ENCODE data around the gene COA8.
A peak's percentile ranks its signal among the peaks of the same experiment; 100 is the strongest.
"Not testable (repeated sequence)": the region's sequence is repeated elsewhere in the genome, so short reads cannot be mapped to it uniquely, and the experiment has no call there.

COA8 gene

DNA sequence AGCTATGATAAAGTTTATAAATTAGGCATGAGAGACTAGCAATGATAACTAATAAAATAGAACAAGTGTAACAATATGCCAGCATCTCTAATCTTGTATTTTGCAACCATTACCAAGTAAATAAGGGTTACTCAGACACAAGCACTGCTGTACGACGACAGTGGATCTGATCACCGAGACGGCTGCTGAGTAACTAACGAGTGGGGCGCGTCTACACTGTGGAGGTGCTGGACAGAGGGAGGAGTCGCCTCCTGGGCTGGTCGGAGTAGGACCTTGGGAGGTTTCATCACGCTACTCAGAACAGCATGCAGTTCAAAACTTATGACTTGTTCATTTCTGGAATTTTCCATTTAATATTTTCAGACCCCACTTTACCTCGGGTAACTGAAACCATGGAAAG is 18.4 kb downstream of the COA8 start:
- no peak for DNase-seq

- DNase-seq, result no peak
These were observed 19.4 kb downstream of the COA8 start for GRCh38 chr14:103581954-103582703.

DNA sequence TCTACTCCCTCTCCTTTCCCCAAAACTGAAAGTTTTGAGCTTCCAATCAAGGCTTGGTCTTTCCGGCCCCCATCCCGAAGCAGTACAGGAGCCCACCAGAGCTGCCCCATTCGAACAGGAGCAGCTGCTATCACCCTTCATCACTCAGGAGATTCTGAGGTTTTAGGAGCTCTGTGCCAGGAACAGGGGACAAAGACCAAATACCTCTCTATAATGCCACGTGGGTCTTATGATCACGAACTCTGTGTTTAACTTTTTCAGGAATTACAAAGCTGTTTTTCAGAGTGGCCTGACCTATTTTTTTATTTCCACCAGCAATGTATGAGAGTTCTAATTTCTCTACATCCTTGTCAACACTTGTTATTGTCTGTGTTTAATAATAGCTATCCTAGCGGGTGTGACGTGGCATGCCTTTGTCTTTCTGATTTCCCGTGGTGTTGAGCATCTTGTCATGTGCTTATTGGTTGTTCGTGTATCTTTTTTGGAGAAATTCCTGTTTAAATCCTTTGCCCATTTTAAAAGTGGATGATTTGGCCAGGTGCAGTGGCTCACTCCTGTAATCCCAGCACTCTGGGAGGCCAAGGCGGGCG is 21.7 kb downstream of the COA8 start:
- DNase-seq, result no peak

GRCh38 chr14:103593577-103593976 is 30.8 kb downstream of the COA8 start:
- DNase-seq, result no peak

- no peak for DNase-seq
These were observed 31.5 kb downstream of the COA8 start for GRCh38 chr14:103594265-103594664.

- no peak for DNase-seq
These were observed 35.0 kb downstream of the COA8 start for GRCh38 chr14:103597623-103598377.

DNA sequence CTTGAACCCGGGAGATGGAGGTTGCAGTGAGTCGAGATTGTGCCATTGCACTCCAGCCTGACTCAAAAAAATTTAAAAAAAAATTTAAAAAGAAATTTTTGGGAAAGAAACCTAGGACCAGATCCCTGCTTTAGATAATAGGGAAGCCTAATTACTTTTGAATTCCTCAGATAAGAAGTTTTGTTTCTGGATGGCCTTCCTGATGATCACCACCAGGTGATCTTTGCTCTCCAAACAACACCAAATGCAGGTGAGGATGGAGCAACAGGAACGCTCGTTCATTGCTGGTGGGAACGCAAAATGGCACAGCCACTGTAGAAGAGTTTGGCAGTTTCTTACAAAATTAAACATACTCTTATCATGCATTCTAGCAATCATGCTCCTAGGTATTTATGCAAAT is 37.7 kb downstream of the COA8 start:
- no peak for DNase-seq

DNA sequence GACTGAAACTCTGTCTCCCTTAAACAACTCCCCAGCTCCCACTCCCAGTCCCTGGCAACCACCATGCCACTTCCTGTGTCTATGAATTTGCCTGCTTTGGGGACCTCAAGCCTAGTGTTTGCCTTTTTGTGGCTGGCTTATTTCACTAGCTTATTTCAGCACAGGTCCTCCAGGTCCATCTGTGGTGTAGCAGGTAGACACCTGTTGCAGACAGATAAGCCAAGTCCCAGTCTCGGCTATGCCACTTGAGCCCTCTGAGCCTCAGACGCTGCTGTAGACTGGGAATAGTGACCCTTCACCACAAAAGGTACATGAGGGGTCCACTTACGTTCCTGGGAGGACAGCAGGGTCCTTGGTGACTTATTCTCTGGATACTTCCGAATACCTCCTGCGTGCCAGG is 41.9 kb downstream of the COA8 start:
- DNase-seq, result no peak

- DNase-seq, result peak; percentile 62
These were observed 44.4 kb downstream of the COA8 start for GRCh38 chr14:103606963-103607668.

GRCh38 chr14:103607822-103608221 is 45.1 kb downstream of the COA8 start:
- no peak for DNase-seq

DNA sequence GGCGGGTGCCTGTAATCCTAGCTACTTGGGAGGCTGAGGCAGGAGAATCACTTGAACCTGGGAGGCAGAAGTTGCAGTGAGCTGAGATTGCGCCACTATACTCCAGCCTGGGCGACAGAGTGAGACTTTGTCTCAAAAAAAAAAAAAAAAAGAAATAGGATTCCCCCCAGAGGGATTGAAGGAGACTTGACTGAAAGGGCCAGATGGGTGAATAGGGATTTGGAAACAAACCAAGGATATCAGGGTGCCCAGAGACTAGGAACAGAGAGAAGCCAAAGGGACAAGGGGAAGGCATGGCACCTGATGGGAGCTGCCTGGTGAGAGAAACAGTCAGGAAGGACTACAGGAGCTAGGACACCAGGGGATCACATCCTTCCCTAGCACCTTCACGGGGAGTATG is 46.3 kb downstream of the COA8 start:
- not testable (repeated sequence) for DNase-seq

DNA sequence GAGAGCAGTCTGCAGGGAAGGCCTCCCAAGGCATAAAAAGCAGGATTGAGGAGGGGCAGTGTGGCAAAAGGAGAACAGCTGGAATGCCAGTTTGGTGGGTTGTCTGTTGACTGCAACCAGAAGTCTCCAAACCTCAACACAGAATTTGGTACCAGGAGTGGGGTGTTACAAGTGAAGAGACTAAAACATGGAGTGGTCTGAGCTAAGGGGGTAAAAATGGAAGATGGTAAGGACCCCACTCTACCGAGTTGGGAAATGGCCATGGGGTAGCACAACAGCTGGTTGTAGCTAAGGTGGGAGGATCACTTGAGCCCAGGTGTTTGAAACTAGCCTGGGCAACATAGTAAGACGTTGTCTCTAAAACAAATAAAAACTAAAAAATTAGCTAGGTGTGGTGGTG is 48.5 kb downstream of the COA8 start:
- no peak for DNase-seq

DNA sequence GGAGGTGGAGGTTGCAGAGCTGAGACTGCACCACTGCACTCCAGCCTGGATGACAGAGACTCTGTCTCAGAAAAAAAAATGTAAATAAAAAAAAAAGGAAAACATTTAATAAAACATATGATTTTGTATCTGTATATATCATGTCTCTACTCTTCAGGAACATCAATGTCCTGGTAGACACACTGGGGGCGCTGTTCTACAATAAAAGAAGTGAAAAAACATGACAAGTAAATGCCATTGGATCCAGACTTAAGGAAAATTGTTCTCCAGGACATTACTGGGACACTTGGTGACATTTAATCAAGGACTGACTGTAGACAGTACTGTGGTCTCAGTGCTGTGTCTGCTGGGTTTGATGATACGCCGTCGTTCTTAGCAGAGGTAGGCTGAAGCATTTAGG is 50.8 kb downstream of the COA8 start:
- no peak for DNase-seq

DNA sequence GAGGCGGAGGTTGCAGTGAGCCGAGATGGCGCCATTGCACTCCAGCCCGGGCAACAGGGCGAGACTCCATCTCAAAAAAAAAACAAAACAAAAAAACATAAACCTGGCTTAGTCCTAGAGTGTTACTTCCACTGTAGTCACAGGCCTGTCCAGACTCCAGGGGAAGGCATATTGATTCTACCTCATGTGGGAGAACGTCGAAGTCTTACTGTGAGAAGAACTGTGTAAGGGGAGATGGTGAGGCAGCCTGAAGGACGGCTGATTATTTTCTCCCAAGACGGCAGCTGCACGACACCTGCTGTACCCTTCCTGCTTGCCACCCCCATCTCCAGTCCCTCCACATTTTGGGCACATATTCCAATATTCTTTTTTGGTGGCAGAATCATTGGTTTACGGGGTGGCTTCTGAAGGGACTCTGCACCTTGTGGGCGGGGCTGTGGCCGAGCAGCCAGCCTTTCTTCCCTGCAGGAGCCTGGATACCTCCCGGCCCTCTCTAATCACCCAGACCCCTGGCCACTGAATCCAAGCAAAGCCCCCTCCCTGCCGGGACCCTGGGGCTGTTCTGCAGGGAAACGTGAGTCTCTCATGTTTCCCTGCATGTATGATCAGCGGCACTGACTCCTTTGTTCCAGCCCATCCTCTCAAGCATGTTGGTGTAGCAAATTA is 54.0 kb downstream of the COA8 start:
- DNase-seq, result no peak

DNA sequence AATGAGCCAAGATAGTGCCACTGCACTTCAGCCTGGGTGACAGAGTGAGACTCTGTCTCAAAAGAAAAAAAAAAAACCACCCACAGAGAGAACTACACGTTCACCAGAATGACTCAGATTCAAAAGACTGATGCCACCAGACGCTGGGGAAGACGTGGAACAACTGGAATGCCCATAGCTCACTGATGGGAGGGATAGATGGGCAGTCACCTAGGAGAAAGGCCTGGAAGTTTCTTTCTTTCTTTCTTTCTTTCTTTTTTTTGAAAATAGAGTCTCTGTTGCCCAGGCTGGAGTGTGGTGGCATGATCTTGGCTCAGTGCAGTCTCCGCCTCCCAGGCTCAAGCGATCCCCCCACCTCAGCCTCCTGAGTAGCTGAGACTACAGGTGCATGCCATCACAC is 56.3 kb downstream of the COA8 start:
- DNase-seq, result no peak

- no peak for DNase-seq
These were observed 59.1 kb downstream of the COA8 start for GRCh38 chr14:103621860-103622259.

DNA sequence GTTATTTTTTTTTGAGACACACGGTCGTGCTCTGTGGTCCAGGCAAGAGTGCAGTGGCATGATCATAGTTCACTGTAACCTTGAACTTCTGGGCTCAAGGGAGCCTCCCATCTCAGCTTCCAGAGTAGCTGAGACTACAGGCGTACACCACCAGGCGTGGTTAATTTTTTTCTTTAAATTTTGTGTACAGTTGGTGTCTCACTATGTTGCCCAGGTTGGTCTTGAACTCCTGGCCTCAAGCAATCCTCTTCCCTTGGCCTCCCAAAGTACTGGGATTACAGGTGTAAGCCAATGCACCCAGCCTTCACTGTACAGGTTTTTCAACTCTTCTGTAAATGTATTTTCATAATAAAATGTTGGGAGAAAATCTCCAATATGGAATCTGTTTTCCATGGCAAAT is 60.5 kb downstream of the COA8 start:
- DNase-seq, result no peak

DNA sequence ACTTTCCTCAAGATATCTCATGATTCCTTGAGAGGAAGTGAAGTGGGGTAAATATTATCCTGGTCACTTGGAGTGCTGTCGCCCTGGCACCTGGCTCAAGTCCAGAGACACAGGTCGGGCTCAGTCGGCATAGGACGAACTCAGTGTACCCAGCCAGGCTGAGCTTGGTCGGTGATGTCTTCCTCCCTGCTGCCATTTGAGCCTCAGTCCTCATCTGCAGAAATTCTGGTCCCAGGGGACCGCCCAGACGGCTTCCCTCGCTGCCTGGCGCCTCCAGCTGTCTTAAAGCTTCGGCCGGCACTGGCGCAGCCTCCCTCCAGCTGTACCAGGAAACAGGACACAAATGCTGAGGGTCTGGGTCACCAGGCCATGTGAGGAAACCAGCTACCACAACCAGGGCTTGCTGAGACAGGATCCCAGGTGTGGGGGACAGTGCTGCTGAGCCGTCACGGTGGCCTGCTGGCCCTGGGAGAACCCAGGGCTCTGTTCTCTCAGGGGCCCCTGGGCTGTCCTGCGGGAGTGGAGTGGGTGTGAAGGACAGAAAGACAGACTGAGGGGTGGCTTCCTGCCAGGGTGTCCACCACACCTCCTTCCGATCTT is 61.2 kb downstream of the COA8 start:
- DNase-seq, result peak; percentile 11

- DNase-seq, result peak; percentile 14
These were observed 62.1 kb downstream of the COA8 start for GRCh38 chr14:103624860-103625259.

GRCh38 chr14:103625356-103626095 is 62.8 kb downstream of the COA8 start:
- peak; percentile 25 for DNase-seq

DNA sequence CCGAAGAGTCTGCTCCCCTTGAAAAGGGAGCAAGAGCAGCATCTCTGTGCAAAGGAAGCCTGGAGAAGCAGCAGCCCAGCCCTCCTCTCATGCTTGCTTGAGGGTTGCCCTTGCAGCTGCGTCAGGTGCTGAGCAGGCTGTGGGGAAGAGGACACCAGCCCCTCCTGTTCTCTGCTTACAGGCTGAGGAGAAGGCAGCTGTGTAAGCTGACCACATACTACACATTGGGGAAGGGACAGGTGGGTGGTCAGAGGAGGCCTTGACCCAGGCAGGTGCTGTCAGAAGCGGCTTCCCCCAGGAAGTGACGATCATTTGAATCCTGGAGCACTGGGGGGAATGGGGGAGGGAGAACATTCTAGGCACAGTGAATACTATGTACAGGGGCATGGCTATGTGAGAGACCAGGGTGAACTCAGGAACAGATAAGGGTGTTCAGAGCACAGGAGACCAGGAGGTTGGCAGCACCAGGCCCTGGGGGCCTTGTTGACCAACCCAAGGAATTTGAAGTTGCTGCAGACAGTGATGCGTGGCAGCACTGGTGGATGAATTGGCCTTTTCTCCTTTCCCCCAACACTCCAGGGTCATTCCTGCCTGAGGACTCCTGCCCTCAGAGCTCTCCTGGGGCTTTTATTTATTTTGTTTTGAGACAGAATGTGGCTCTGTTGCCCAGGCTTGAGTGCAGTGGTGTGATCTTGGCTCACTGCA is 63.5 kb downstream of the COA8 start:
- DNase-seq, result no peak

Measured in CD4-positive, alpha-beta T cell treated with Interferon gamma for 1 hour (primary cell).